Cardiac septum (tissue), 1 donor: Measurements from ENCODE around the gene NELFB. TPM values are rescaled to one million over a fixed set of nuclear protein-coding genes. Genes with fewer than 3 reads are reported as not detected.

Experiments
- DNase-seq: peaks from one replicate; pipeline ENCODE4 v3.0.0-alpha.2; 2020; ENCODE audit warnings: low spot score
- intact Hi-C: fragments of 100-400 bp; cut with DNase I; formaldehyde crosslinking; loops from one replicate; pipeline ENCODE4 v1.14.0; 2022
- total RNA-seq: library from RNA; stranded (reverse); fragmentation: NEBNext Ultra II Directional; extraction: Animal tissue kit (Norgen Biotek cat#: 25700); gene quantifications from one replicate; pipeline ENCODE4 v1.2.1, GENCODE V29; 2021
- donor health status: DM: no; HTN: no; CAD: no.

NELFB gene
- total RNA-seq, 1 donor from 2014 or later: 37.2 TPM

DNA sequence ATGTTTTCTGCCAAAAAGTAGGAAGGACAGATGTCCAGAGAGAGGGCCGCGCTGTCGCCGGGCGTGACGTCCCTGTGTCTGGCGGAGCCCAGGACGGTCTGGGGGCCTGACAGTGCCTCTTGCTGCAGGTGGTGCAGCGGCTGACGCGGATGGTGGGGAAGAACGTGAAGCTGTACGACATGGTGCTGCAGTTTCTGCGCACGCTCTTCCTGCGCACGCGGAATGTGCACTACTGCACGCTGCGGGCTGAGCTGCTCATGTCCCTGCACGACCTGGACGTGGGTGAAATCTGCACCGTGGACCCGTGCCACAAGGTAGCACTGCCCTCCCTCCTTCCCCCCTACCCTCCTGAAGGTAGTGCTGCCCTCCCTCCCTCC is 7.8 kb downstream of the NELFB start:
- no peak for DNase-seq
- intact Hi-C loops: no loop called here

DNA sequence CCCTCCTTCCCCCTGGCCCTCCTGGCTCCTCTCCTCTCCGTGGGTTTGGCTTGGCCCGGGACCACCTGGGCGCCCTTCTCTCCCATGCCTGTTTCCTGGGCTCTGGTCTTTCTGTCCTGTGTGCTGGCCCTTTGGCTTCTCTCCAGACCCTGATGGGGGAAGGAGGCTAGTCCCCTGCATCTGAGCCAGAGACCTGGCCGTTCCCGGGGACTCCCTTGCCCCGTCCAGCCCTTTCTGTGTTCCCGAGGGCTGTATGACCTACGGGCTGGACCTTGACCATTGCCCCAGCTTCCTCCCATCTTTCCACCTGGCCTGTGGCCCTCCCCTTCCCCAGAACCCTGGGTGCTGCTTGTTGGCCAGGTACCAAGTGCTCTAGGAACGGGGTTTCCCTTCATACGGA is 8.4 kb downstream of the NELFB start:
- intact Hi-C loops: no loop called here
- DNase-seq: no peak

DNA sequence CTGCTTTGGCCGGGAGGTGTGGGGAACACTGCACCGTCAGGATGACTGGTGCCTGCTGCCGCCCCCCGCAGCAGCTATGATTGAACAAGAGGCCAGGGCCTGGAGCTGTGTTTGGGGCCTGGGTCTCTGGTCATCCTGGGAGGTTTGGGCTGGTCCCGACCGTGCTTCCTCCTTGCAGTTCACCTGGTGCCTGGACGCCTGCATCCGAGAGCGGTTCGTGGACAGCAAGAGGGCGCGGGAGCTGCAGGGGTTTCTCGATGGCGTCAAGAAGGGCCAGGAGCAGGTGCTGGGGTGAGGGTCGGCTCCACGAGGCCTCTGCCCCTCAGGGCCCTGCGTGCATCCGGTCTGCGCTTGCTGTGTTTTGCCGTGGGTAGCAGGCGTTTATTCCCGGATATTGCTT is 8.9 kb downstream of the NELFB start:
- DNase-seq: no peak
- intact Hi-C loops: no loop called here

DNA sequence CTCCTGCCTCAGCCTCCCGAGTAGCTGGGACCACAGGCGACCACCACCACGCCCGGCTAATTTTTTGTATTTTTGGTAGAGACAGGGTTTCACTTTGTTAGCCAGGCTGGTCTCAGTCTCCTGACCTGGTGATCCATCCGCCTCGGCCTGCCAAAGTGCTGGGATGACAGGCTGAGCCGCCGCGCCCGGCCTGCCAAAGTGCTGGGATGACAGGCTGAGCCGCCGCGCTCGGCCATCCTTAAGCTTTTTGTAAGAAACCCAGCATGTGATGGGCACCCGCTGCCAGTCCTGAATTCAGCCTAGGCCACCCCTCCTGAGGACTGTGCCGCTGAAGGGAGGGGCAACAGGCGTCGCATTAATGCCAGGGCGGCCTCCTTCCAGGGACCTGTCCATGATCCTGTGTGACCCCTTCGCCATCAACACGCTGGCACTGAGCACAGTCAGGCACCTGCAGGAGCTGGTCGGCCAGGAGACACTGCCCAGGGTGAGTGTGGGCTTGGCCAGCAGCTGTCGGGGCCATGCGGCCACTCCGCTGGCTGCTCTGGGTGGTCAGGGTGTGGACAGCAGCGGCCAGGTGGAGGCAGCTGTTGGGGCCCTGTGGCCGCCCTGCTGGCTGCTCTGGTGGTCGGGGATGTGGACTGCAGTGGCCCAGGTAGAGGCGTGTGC is 10.5 kb downstream of the NELFB start:
- intact Hi-C loops: no loop called here

DNA sequence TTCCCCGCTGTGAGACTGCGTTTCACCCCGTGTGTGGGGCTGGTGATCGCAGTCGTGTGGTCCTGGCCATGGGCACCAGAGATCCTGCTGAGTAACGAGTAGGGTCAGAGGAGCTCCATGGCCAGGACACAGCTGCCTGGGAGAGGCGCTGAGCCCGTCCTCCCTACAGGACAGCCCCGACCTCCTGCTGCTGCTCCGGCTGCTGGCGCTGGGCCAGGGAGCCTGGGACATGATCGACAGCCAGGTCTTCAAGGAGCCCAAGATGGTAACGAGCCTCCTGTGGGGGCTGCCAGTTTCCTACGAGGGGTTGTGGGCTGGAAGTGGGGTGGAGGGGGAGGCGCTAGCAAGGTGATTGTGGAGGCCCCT is 11.0 kb downstream of the NELFB start:
- intact Hi-C loops: no loop called here
- no peak for DNase-seq

More for the DNA sequence above, 10.5 kb downstream of the NELFB start:
- DNase-seq: no peak

DNA sequence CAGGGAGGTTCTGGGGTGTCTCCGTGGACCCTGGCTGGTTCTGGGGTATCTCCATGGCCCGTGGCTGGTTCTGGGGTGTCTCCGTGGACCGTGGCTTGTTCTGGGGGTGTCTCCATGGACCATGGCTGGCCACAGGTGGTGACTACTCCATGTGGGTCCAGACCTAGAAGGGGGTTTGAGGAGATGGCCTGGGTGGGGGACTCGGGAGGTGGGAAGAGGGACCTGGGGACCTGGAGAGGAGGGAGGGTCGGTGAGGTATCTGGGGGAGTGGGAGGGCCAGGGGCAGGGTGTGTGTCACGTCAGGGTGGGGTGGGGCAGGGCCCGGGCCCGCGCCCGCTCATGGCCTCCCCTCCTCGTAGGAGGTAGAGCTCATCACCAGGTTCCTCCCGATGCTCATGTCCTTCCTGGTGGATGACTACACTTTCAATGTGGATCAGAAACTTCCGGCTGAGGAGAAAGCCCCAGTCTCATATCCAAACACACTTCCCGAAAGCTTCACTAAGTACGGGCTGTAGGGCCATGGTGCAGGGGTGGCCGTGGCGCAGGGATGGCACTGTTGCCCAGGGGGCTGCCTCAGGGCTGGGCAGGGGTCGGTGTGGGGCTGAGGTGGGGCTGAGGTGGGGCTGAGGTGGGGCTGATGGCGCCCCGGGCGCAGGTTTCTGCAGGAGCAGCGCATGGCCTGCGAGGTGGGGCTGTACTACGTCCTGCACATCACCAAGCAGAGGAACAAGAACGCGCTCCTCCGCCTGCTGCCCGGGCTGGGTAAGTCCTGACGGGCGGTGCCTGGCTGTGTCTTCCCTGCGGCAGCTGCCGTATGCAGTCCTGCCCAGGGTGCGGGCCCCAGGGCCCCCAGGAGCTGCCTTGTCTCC is 11.7 kb downstream of the NELFB start:
- intact Hi-C loops: no loop called here
- DNase-seq: no peak

DNA sequence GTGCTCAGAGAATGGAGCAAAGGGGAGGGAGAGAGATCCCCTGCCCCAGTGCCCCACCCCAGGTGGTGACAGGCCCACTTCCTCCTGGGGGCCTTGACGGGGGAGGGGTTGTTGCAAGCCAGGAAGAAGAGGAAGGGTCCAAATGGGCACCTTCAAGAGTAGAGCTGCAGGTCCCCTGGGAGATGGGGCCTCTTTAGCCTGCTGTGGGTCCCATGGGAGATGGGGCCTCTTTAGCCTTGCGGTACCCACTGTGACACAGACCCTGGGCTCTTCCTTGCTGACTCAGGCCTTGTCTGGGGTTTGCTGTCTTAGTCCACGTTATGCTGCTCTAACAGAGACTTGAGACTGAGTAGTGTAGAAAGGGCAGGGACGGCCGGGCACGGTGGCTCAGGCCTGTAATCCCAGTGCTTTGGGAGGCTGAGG is 12.8 kb downstream of the NELFB start:
- DNase-seq: no peak

DNA sequence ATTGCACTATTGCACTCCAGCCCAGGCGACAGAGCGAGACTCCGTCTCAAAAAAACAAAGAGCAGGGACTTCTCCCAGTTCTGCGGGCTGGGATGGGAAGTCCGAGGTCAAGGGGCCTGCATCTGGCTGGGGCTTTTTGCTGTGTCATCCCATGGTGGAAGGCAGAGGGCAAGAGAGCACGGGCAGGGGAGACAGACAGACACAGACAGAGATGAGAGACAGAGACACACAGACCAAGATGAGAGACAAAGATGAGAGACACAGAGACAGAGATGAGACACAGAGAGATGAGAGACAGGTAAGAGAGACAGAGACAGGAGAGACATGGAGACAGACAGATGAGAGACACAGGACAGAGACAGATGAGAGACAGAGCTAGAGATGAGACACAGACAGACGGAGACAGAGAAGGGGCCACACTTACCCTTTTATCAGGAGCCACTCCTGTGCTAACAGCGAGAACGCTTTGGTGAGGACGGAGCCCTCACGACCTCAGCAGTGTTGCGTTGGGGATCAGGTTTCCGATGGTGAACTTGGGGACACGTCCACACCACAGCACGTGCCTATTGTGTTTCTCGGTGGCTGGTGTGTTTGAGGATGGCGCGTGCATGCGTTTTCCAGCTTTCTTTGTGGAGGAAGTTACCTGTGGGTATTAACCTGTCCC is 13.5 kb downstream of the NELFB start:
- intact Hi-C loops: no loop called here

More for the DNA sequence above, 12.8 kb downstream of the NELFB start:
- intact Hi-C loops: no loop called here

DNA sequence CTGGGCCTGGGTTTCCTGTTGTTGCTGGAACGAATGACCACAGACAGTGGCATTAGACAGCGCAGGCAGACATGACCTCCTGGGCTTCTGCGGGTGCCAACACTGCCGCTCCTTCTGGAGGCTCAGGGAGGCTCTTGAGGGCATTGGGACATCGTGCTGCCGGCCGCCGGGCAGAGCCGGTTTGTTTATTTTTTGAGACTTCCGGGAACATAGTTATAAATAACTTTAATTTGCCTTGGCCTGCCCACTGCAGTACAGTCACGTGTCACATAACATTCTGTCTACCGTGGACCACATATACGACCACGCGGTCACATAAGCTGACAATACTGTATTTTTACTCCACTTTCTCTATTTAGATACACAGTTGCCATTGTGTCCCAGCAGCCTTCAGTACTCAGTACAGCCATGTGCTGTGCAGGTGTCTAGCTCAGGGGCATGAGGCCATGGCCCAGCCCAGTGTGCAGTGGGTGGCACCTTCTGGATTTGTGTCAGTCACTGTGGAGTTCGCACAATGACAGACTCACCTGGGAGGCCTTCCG is 14.2 kb downstream of the NELFB start:
- DNase-seq: no peak
- intact Hi-C loops: no loop called here

More for the DNA sequence above, 13.5 kb downstream of the NELFB start:
- no peak for DNase-seq

DNA sequence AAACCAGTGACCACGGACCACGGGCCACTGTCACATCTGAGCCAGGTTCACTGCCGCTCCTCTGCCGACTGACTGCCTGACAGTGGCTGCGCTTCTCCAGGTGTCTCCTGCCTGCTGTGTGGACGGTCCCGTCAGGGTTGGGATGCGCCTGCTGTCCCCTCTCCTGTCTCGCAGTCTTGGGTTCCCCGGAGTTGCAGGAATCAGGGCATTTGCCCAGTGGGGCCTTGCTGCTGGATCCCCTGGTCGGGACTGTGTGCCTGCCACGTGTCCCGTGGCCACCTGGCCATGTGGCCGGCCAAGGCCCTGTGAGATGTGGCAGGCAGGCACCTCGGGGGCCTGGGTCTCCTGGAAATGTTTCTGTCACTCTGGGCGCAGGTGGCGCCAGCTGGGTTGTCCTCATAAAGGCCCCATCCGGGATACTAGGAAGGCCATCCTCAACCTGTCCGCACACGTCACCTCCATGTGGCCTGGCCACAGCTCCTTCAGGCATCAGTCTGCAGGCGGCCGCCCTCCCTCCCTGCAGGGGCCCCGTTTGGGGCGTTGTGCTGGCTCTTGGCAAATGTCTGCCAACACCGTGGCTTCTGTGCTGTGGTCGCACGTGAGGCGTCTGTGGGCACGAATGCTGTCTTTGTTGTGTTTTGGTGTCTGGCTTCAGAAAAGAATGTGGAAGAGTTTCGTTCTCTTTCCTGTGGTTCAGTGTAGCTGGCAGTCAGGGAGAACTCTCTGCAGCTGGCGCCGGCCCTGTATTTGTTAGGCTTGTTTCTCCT is 16.0 kb downstream of the NELFB start:
- intact Hi-C loops: no loop called here

DNA sequence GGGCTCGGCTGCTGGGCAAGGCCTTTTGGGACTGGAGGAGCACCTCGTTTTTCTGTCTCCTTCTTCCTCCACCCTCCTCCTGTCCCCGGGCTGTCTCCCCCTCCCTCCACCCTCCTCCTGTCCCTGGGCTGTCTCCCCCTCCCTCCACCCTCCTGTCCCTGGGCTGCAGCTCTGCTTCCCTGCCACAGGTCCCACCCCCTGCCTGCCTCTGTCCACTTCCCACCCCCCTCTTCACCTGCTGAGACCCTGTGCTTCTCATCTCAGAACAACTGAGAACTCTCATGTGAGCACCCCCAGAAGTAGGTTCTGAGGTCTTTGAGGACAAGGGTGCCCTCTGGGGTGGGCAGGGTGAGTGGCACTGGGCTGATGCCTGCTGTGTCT is 16.6 kb downstream of the NELFB start:
- intact Hi-C loops: no loop called here

More for the DNA sequence above, 16.0 kb downstream of the NELFB start:
- DNase-seq: no peak

DNA sequence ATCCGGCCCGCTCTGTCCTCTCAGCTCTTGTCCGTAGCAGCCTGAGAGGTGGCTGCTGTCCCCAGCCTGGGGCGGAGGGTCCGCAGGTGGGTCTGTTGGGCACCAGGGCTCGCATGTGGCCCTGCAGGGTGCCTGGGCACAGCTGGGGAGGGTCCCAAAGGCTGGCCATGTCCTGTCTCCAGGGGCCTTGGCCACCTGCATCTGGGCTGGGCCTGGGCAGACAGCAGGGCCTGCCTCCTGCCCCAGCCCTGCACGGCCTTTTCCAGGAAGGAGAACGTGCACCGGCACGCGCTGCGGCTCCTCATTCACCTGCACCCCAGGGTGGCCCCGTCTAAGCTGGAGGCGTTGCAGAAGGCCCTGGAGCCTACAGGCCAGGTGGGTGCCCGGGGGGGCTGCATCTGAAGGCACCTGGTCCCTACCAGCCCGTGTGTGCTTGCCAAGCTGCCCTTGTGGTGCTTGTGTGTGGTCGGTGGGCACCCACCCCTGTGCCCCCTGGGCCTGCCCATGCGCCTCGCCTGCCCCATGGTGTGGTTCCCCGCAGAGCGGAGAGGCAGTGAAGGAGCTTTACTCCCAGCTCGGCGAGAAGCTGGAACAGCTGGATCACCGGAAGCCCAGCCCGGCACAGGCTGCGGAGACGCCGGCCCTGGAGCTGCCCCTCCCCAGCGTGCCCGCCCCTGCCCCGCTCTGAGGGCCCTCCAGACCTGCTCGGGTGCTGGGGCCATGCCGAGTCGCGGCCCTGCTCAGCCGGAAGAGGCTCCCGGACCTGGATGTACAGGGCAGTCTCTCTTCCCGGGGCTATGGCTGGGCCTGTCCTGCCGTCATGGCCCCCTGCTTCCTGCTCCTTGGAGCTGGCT is 17.3 kb downstream of the NELFB start:
- intact Hi-C loops: no loop called here
- no peak for DNase-seq

More for the DNA sequence above, 16.6 kb downstream of the NELFB start:
- DNase-seq: no peak

DNA sequence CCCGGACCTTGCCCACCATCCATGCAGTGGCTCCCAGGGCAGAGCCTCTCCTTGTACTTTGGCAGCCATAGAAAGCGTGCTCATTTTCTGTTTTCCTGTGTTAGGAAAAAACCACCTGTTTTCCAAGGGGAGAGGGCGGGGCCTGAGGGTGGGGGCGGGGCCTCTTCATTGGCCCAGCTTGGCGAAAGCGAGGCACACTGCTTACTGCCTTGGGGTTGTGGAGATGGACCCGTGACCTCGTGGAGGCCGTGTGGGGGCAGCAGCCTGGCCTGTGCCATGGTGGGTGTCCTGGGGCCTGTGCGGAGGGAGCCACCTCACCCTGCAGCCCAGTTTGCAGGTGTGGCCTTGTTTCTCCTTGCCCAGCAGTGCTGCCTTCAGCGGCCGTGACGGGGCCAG is 18.0 kb downstream of the NELFB start:
- intact Hi-C loops: no loop called here
- no peak for DNase-seq

DNA sequence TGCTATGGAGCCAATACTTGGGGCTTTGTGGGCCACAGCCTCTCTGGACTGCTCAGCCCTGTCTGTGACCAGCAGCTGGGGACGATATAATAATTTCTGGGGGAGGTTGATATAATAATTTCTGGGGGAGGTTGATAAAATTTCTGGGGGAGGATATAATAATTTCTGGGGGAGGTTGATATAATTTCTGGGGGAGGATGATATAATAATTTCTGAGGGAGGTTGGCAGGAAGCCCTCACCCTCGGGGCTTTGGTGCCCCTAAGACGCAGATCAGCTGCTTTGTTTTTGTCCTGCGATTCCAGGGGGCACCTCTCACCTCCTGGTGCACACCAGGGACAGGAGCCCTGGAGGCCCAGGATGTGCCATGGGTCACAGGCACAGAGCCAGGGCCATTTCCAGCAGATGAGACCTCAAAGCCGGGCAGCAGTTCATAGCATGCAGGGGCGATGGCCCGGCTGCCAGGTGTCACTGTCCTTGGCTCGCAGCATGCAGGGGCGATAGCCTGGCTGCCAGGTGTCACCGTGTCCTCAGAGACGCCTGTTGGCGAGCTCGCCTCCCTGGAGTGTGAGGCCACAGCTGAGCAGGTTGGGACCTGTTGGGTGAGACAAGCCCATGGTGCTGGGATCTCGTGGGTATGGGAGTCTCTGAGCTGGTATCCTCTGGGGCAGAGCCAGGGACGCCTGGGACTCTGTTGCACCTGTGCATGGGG is 18.6 kb downstream of the NELFB start:
- intact Hi-C loops: no loop called here
- DNase-seq: no peak

DNA sequence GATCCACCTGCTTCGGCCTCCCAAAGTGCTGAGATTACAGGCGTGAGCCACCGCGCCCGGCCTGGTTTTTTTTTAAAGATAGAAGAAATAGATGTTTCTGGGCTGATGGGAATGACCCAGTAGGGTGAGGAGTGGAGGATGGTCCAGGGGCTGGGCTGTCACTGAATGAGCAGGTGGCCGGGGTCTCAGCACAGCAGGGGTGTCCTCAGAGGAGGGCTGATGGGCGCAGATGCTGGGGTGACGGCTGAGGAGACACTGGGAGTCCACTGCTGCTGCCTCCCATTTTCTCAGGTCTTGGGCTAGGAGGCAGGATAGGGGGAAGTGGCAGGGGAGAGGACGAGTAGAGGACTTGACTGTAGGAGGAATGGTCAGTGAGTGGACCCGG is 20.1 kb downstream of the NELFB start:
- intact Hi-C loops: no loop called here
- no peak for DNase-seq

DNA sequence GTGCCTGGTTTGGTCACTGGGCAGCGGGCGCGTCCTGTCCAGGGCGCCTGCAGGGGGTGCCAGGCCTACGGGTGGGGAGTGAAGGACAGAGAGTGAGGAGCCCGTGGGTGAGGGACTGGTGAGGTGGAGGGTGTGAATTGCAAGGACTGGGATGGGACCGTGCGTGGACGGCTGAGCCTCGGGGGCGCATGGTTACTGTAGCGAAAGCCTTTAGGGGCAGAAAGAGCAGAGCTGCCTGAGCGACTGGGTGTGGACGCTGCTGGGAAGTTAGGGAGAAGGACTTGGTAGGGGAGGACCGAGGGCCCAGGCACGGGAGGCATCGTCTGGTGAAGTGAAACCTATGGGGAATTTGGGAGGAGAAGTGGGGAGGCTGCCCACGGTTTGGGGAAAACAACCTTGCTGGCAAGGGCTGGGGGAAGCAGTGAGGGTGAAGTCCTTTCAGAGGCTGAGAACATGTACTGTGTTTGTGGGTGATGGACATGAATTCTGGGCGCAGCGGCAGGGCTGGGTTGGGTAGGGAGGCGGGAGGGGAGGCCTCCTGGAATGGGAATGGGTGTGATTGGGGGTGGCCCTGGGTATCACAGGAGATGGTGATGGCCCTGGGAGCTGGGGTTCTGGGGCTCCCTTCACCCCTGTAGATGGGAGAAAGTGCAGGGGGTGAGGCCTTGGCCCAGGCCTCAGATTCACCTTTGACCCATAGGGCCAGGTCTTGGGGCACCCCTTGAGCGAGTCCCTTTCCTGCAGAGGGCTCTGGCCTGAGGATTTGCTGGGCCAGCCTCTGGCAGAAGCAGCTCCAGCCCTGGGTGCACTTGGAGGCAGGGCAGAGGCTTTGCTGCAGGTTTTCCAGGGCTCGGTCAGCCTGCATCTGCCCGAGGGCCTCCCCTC is 20.7 kb downstream of the NELFB start:
- DNase-seq: no peak
- intact Hi-C loops: no loop called here
